CD14-positive monocyte (primary cell): Measurements from ENCODE around the gene TBX18. TPM values are rescaled to one million over a fixed set of nuclear protein-coding genes. Genes with fewer than 3 reads are reported as not detected.

Experiments used
- DNase-seq, 3 donors: peaks; one replicate each; pipeline ENCODE4 v3.0.0-alpha.2; 2011 to 2022
- H2AFZ ChIP-seq: 2 replicates; pipeline ENCODE4 v1.6.0; 2012; ENCODE audit warnings: mild to moderate bottlenecking, low read depth, low read length, inconsistent platforms; ENCODE audit not compliant: insufficient read depth, poor library complexity, severe bottlenecking
- H3K27ac ChIP-seq, 2 donors: 1 replicate in 1 of 2; 2 replicates in 1 of 2; pipeline ENCODE4 v1.5.1; 2012 to 2013; ENCODE audit warnings: low read length in 2 of 2, control low read depth in 1 of 2, inconsistent platforms in 1 of 2, low read depth in 1 of 2, mild to moderate bottlenecking in 1 of 2
- H3K27me3 ChIP-seq, 2 donors: one replicate each; pipeline versions ENCODE4 v1.6.0 to v1.6.1; 2011 to 2013; ENCODE audit warnings: low read length in 2 of 2; ENCODE audit not compliant: control insufficient read depth in 2 of 2, insufficient read depth in 2 of 2
- H3K36me3 ChIP-seq, 2 donors: replicated peaks in 1 of 2; 1 replicate in 1 of 2; 2 replicates in 1 of 2; pipeline versions ENCODE4 v1.5.1 to v1.6.1; 2012 to 2013; ENCODE audit warnings: low read length in 2 of 2, control low read depth in 1 of 2, inconsistent platforms in 1 of 2, mild to moderate bottlenecking in 1 of 2; ENCODE audit not compliant: insufficient read depth in 2 of 2, control insufficient read depth in 1 of 2
- H3K4me1 ChIP-seq, 2 donors: 1 replicate in 1 of 2; 2 replicates in 1 of 2; pipeline versions ENCODE4 v1.5.1 to v1.6.1; 2012 to 2013; ENCODE audit warnings: low read length in 2 of 2, control low read depth in 1 of 2, inconsistent platforms in 1 of 2, mild to moderate bottlenecking in 1 of 2, moderate library complexity in 1 of 2; ENCODE audit not compliant: insufficient read depth in 2 of 2, control insufficient read depth in 1 of 2
- H3K4me2 ChIP-seq: replicated peaks from 2 replicates; pipeline ENCODE3; 2012; ENCODE audit warnings: low read length, moderate library complexity, mild to moderate bottlenecking; ENCODE audit not compliant: poor library complexity, severe bottlenecking; ENCODE audit errors: extremely low read depth
- H3K4me3 ChIP-seq, 3 experiments: fragments of 200-600 bp in 1 of 3; sonication (generic) in 1 of 3; replicated peaks in 1 of 3; 1 replicate in 2 of 3; 2 replicates in 1 of 3; pipeline ENCODE4 v1.5.1; 2011 to 2013; ENCODE audit warnings: low read length in 3 of 3, mild to moderate bottlenecking in 3 of 3, control low read depth in 2 of 3, low read depth in 2 of 3, inconsistent platforms in 1 of 3, moderate library complexity in 1 of 3
- H3K79me2 ChIP-seq: 2 replicates; pipeline ENCODE4 v1.6.0; 2012; ENCODE audit warnings: mild to moderate bottlenecking, control low read depth, inconsistent platforms, low read length, moderate library complexity; ENCODE audit not compliant: insufficient read depth
- H3K9ac ChIP-seq: 2 replicates; pipeline ENCODE4 v1.6.0; 2017; ENCODE audit warnings: low read length, mild to moderate bottlenecking; ENCODE audit not compliant: insufficient read depth, poor library complexity, severe bottlenecking
- H3K9me3 ChIP-seq, 2 donors: replicated peaks in 1 of 2; 1 replicate in 1 of 2; 2 replicates in 1 of 2; pipeline versions ENCODE4 v1.5.1 to v1.6.1; 2012 to 2013; ENCODE audit warnings: low read length in 2 of 2, control low read depth in 1 of 2; ENCODE audit not compliant: control insufficient read depth in 1 of 2, insufficient read depth in 1 of 2
- H4K20me1 ChIP-seq: 2 replicates; pipeline ENCODE4 v1.6.0; 2012; ENCODE audit warnings: mild to moderate bottlenecking, low read length, control low read depth, moderate library complexity; ENCODE audit not compliant: insufficient read depth
- H3K27ac Mint-ChIP-seq, 7 donors: one replicate each; pipeline ENCODE4 v1.8.0; 2020; ENCODE audit warnings: mild to moderate bottlenecking in 7 of 7, mixed read lengths in 7 of 7, moderate library complexity in 6 of 7, inconsistent platforms in 2 of 7
- H3K27me3 Mint-ChIP-seq, 3 donors: one replicate each; pipeline ENCODE4 v1.8.0; 2021 to 2022; ENCODE audit warnings: low read depth in 3 of 3, mild to moderate bottlenecking in 3 of 3, mixed read lengths in 3 of 3, moderate library complexity in 3 of 3, inconsistent platforms in 1 of 3
- H3K36me3 Mint-ChIP-seq, 2 donors: one replicate each; pipeline ENCODE4 v1.8.0; 2020; ENCODE audit warnings: mixed read lengths in 2 of 2, inconsistent platforms in 1 of 2, mild to moderate bottlenecking in 1 of 2
- H3K4me1 Mint-ChIP-seq: one replicate; pipeline ENCODE4 v1.8.0; 2020; ENCODE audit warnings: mild to moderate bottlenecking, mixed read lengths
- H3K4me3 Mint-ChIP-seq, 2 donors: one replicate each; pipeline ENCODE4 v1.8.0; 2020; ENCODE audit warnings: mild to moderate bottlenecking in 2 of 2, mixed read lengths in 2 of 2, moderate library complexity in 1 of 2
- H3K9me3 Mint-ChIP-seq, 7 donors: one replicate each; pipeline ENCODE4 v1.8.0; 2020 to 2022; ENCODE audit warnings: mixed read lengths in 7 of 7, mild to moderate bottlenecking in 6 of 7, moderate library complexity in 6 of 7, inconsistent platforms in 2 of 7
- WGBS: methylation state at CpG from one replicate; pipeline ENCODE4 v1.1.5; 2013; ENCODE audit warnings: missing lambda C conversion rate; ENCODE audit not compliant: insufficient coverage; 5-methylcytosine and 5-hydroxymethylcytosine counted together
- intact Hi-C, 2 donors: fragments of 100-400 bp; cut with micrococcal nuclease; formaldehyde crosslinking; loops; one replicate each; pipeline versions ENCODE4 v1.15.0 to v1.15.1; 2023
- polyA plus RNA-seq, 3 donors: library from polyadenylated mRNA; depleted of rRNA in 1 of 3; unstranded in 2 of 3; stranded (reverse) in 1 of 3; fragments of 300-500 nt in 2 of 3; fragments of >200 nt in 1 of 3; fragmentation: Illumina TruSeq in 2 of 3; gene quantifications; 1 replicate in 2 of 3; 2 replicates in 1 of 3; pipeline ENCODE4 v1.2.3, GENCODE V29; 2012 to 2021
- TF ChIP-seq, protein P1 (sequence below): fragments of 200-600 bp; IDR thresholded peaks from one replicate; pipeline ENCODE4 v1.8.0; 2022; ENCODE audit warnings: antibody characterized with exemption, mild to moderate bottlenecking

The TBX18 gene
- polyA plus RNA-seq, 3 donors: 0.01 TPM; not detected in 2

- H3K27ac Mint-ChIP-seq: no peak overlapping the region
- DNase-seq: no peak
- intact Hi-C loops: no loop called here
- Histone ChIP-seq H3K9ac (no peak overlapping the region), H3K4me2 (peak overlapping the region; percentile 67), H3K79me2 (no peaks in the 10 kb centered on the region), H3K4me1 (peaks cover 9 to 23% of the 10 kb centered on the region in 2 donors), H3K27ac (no peak overlapping the region), H3K9me3 (peaks cover 38 to 50% of the 10 kb centered on the region in 2 donors), H3K27me3 (peaks cover 68 to 83% of the 10 kb centered on the region in 2 donors), H3K4me3 (no peak overlapping the region), H2AFZ (no peak overlapping the region), H4K20me1 (no peaks in the 10 kb centered on the region), H3K36me3 (no peaks in the 10 kb centered on the region)
- peaks cover 4 to 11% of the 10 kb centered on the region in 2 donors for H3K36me3 Mint-ChIP-seq
- peaks cover 79 to 86% (median 81%) of the 10 kb centered on the region in 3 donors for H3K27me3 Mint-ChIP-seq
- TF ChIP-seq, protein P1, sequence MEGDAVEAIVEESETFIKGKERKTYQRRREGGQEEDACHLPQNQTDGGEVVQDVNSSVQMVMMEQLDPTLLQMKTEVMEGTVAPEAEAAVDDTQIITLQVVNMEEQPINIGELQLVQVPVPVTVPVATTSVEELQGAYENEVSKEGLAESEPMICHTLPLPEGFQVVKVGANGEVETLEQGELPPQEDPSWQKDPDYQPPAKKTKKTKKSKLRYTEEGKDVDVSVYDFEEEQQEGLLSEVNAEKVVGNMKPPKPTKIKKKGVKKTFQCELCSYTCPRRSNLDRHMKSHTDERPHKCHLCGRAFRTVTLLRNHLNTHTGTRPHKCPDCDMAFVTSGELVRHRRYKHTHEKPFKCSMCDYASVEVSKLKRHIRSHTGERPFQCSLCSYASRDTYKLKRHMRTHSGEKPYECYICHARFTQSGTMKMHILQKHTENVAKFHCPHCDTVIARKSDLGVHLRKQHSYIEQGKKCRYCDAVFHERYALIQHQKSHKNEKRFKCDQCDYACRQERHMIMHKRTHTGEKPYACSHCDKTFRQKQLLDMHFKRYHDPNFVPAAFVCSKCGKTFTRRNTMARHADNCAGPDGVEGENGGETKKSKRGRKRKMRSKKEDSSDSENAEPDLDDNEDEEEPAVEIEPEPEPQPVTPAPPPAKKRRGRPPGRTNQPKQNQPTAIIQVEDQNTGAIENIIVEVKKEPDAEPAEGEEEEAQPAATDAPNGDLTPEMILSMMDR: no peak
- peak overlapping the region in 1 of 2 donors; percentile 91 for H3K4me3 Mint-ChIP-seq
- 4% methylated on average over 40 of the region's 40 CpGs for WGBS
- H3K4me1 Mint-ChIP-seq: peaks cover 16% of the 10 kb centered on the region
- peaks cover 8 to 48% (median 40%) of the 10 kb centered on the region in 7 donors for H3K9me3 Mint-ChIP-seq
Measured at GRCh38 chr6:84762220-84763002, 2.0 kb downstream of the TBX18 start.

DNA sequence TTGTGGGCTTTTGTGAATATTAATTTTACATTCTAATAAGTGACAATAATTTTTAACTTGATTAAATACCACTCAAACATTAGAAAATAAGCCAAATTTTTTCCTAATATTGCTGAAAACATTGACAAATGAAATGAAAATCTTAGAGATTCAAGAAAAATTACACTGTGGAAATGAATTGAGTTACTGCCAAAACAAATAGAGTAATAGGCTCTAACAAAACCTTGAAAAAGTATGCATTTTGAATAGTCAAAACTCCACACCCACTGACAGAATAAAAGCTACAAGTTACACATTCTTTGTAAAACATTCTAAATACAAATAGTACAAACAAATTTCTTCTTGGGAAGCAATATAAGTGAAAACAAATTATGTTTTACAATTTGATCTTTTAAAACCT is 5.9 kb downstream of the TBX18 start:
- no peak overlapping the region for H2AFZ ChIP-seq
- H3K4me3 Mint-ChIP-seq: no peak overlapping the region
- intact Hi-C loops: no loop called here
- H3K27me3 Mint-ChIP-seq: peaks cover 46 to 55% (median 55%) of the 10 kb centered on the region in 3 donors
- peaks cover 0 to 12% (median 7%) of the 10 kb centered on the region in 7 donors for H3K9me3 Mint-ChIP-seq
- no peak overlapping the region for H3K4me2 ChIP-seq
- TF ChIP-seq, protein P1: no peak
- peaks cover 32 to 45% of the 10 kb centered on the region in 2 donors for H3K27me3 ChIP-seq
- no peak overlapping the region for H3K9ac ChIP-seq
- peaks cover 4% of the 10 kb centered on the region for H3K4me1 Mint-ChIP-seq
- H4K20me1 ChIP-seq: no peaks in the 10 kb centered on the region
- H3K36me3 ChIP-seq: no peaks in the 10 kb centered on the region
- no peaks in the 10 kb centered on the region for H3K36me3 Mint-ChIP-seq
- H3K79me2 ChIP-seq: no peaks in the 10 kb centered on the region
- no peak overlapping the region for H3K4me3 ChIP-seq
- peaks cover 0 to 11% of the 10 kb centered on the region in 2 donors for H3K4me1 ChIP-seq
- peaks cover 11 to 16% of the 10 kb centered on the region in 2 donors for H3K9me3 ChIP-seq
- no peak overlapping the region for H3K27ac ChIP-seq
- no peak for DNase-seq
- H3K27ac Mint-ChIP-seq: no peak overlapping the region
